ENCODE data around the gene TTN. TPM values are rescaled to one million over a fixed set of nuclear protein-coding genes. Genes with fewer than 3 reads are reported as not detected.

Gene TTN
- total and polyA plus RNA-seq, 8 donors, result 1.4 to 27.5 (median 2.2) TPM

- Histone ChIP-seq H3K27me3 (no peaks in the 10 kb centered on the region), H3K4me3 (no peak overlapping the region), H3K4me1 (no peaks in the 10 kb centered on the region), H3K9me3 (no peaks in the 10 kb centered on the region), H3K27ac (no peak overlapping the region), H3K36me3 (peaks cover 0 to 9% of the 10 kb centered on the region in 2 donors)
- no peak for DNase-seq
- intact Hi-C loops (cut with DNase I), result no loop called here
- no peak for TF ChIP-seq CTCF (IDR thresholded peaks at IDR 0.05)
- no peak for ATAC-seq
Measured at GRCh38 chr2:178777577-178777976, 29.6 kb downstream of the TTN start.

GRCh38 chr2:178776751-178777150 is 30.5 kb downstream of the TTN start:
- intact Hi-C loops (cut with DNase I), result no loop called here
- no peaks in the 10 kb centered on the region for H3K4me1 ChIP-seq
- no peaks in the 10 kb centered on the region for H3K27me3 ChIP-seq
- ATAC-seq (no peak), DNase-seq (no peak)
- no peak for TF ChIP-seq CTCF (IDR thresholded peaks at IDR 0.05)
- no peak overlapping the region for H3K4me3 ChIP-seq
- peaks cover 0 to 4% of the 10 kb centered on the region in 2 donors for H3K36me3 ChIP-seq
- H3K27ac ChIP-seq, result no peak overlapping the region
- H3K9me3 ChIP-seq, result no peaks in the 10 kb centered on the region

DNA sequence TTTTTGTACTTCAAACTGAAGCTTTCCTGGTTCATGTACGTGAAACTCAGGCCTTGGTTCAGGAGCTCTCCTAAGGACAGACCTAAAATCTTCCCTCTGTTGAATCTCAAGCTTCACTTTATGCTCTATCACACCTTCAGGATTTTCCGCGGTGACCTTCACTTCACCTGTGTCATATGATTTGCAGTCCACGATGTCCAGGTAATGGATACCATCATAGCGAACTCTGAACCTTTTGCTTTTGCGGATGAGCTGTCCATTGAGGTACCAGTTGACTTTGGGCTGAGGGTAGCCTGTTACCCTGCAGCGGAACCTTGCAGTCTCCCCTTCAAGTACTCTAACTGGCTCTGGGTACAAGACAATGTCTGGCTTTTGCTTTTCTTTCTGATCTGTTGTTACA is 31.2 kb downstream of the TTN start:
- Histone ChIP-seq H3K9me3 (no peaks in the 10 kb centered on the region), H3K4me1 (no peaks in the 10 kb centered on the region), H3K27me3 (no peaks in the 10 kb centered on the region), H3K27ac (no peak overlapping the region), H3K36me3 (peaks cover 0 to 4% of the 10 kb centered on the region in 2 donors), H3K4me3 (no peak overlapping the region)
- DNase-seq, result no peak
- no peak for TF ChIP-seq CTCF (IDR thresholded peaks at IDR 0.05)
- ATAC-seq, result no peak
- intact Hi-C loops (cut with DNase I), result no loop called here

- DNase-seq (no peak), ATAC-seq (no peak)
- no peak for TF ChIP-seq CTCF (IDR thresholded peaks at IDR 0.05)
- Histone ChIP-seq H3K27me3 (no peaks in the 10 kb centered on the region), H3K36me3 (peaks cover 0 to 7% of the 10 kb centered on the region in 2 donors), H3K9me3 (no peaks in the 10 kb centered on the region), H3K4me1 (no peaks in the 10 kb centered on the region), H3K4me3 (no peak overlapping the region), H3K27ac (no peak overlapping the region)
- intact Hi-C loops (cut with DNase I), result no loop called here
Measured at GRCh38 chr2:178770518-178770917, 36.7 kb downstream of the TTN start.

DNA sequence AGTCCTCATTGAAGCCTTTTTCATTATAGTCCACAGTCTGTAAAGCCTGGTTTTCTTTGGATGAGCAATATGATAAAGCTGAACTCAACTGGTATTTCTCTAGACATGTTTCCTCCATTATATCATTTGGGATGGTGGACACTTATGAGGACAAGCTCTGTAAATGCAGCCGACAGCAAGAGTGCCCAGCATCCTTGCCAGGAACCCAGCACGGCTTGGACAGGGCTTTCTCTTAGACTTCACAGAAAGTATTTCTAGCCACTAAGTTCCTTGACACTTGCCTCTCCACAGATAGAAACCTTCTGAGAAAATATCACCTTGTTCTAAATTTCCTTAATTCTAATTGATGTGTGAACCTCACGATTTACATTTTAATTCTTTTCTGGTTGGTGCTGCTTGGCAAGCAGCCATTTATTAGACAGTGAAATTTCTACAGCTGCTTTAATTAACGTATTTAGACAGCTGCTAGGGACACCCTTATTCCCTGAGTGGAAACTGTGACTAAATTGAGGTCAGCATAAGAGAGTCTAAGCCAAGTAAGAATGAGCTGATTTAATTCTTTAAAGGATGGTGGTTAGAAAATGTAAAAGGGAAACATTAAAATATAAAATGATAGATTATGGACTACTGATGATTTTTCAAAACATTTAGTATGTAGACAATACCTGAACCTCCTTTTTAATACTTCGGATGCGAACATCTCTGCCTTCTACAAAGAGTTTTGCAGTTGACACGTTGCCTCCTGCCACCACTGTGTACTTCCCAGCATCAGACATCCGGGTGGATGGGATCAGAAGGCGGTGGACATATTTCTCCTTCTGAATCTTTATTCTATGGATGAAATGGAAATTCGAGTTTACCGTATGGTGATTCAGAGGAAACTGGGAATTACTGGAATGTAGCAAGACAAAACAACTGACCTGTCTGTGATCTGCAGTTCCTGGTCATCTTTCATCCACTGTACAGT is 39.8 kb downstream of the TTN start:
- Histone ChIP-seq H3K36me3 (peaks cover 0 to 7% of the 10 kb centered on the region in 2 donors), H3K4me1 (no peaks in the 10 kb centered on the region), H3K27me3 (no peaks in the 10 kb centered on the region), H3K4me3 (no peak overlapping the region), H3K9me3 (no peaks in the 10 kb centered on the region), H3K27ac (no peak overlapping the region)
- intact Hi-C loops (cut with DNase I), result no loop called here
- ATAC-seq (no peak), DNase-seq (no peak)
- TF ChIP-seq CTCF (IDR thresholded peaks at IDR 0.05), result no peak

Measured in left lung (tissue), 10 donors.